Peyer's patch (tissue), 4 donors: ENCODE measurements around the gene BST1.

Experiments used
- POLR2A ChIP-seq, 2 donors: fragments of 450-650 bp; IDR thresholded peaks; one replicate each; pipeline ENCODE4 v1.5.1; 2017; ENCODE audit warnings: antibody characterized with exemption in 2 of 2, mild to moderate bottlenecking in 2 of 2, moderate library complexity in 2 of 2
- TF ChIP-seq, protein P1 (sequence below), 6 experiments: fragments of 450-650 bp in 4 of 6; fragments of 200-600 bp in 2 of 6; sonication (generic) in 1 of 6; IDR thresholded peaks; one replicate each; pipeline ENCODE4 v1.5.1; 2017 to 2019; ENCODE audit warnings: antibody characterized with exemption in 6 of 6, mild to moderate bottlenecking in 3 of 6, moderate library complexity in 1 of 6

DNA sequence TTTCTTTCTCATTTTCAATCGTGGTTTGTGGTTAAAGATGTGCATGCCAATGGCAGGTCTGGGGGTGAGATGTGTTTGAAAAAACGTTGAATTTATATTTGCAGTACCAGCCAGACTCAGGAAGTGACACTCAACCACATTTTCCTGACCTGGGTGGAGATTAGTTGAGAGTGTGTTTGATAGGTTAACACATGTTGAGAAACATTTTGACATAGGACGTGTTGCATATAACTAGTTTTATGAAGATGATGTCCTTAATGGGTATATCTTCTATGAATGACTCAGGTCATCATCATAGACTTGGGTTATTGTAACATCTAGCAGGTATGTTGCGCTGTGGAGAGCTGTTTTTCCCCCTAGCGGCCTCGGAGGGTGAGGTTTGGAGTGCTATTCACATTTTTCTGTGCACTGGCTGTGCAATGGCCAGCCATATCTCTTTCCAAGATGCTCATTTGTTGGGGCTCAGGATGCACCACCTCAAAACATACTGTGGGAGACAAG is 53.5 kb downstream of the BST1 start:
- TF ChIP-seq, protein P1, sequence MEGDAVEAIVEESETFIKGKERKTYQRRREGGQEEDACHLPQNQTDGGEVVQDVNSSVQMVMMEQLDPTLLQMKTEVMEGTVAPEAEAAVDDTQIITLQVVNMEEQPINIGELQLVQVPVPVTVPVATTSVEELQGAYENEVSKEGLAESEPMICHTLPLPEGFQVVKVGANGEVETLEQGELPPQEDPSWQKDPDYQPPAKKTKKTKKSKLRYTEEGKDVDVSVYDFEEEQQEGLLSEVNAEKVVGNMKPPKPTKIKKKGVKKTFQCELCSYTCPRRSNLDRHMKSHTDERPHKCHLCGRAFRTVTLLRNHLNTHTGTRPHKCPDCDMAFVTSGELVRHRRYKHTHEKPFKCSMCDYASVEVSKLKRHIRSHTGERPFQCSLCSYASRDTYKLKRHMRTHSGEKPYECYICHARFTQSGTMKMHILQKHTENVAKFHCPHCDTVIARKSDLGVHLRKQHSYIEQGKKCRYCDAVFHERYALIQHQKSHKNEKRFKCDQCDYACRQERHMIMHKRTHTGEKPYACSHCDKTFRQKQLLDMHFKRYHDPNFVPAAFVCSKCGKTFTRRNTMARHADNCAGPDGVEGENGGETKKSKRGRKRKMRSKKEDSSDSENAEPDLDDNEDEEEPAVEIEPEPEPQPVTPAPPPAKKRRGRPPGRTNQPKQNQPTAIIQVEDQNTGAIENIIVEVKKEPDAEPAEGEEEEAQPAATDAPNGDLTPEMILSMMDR (IDR thresholded peaks at IDR 0.05): peak in 4 of 6 experiments; percentile 2 to 39 (median 16)
- no peak for TF ChIP-seq POLR2A (IDR thresholded peaks at IDR 0.05)
